ENCODE data around the gene KSR2.

KSR2 gene

GRCh38 chr12:117599849-117600248, 368.9 kb downstream of the KSR2 start:
- no peak for DNase-seq

GRCh38 chr12:117596968-117597367, 371.8 kb downstream of the KSR2 start:
- peak; percentile 17 for DNase-seq

GRCh38 chr12:117595751-117596150, 373.0 kb downstream of the KSR2 start:
- DNase-seq = no peak

GRCh38 chr12:117594481-117594880, 374.3 kb downstream of the KSR2 start:
- no peak for DNase-seq

GRCh38 chr12:117593815-117594400, 374.9 kb downstream of the KSR2 start:
- DNase-seq = no peak

- DNase-seq = no peak
These were observed 376.0 kb downstream of the KSR2 start for GRCh38 chr12:117592588-117593305.

GRCh38 chr12:117590999-117591398, 377.8 kb downstream of the KSR2 start:
- DNase-seq = no peak

GRCh38 chr12:117590386-117590785, 378.4 kb downstream of the KSR2 start:
- DNase-seq = no peak

- DNase-seq = no peak
These were observed 379.8 kb downstream of the KSR2 start for GRCh38 chr12:117589021-117589420.

GRCh38 chr12:117587631-117588287, 381.0 kb downstream of the KSR2 start:
- DNase-seq = peak; percentile 56

- no peak for DNase-seq
These were observed 385.0 kb downstream of the KSR2 start for GRCh38 chr12:117583677-117584225.

GRCh38 chr12:117583092-117583491, 385.7 kb downstream of the KSR2 start:
- no peak for DNase-seq

- no peak for DNase-seq
These were observed 386.5 kb downstream of the KSR2 start for GRCh38 chr12:117582135-117582784.

- no peak for DNase-seq
These were observed 388.1 kb downstream of the KSR2 start for GRCh38 chr12:117580718-117581062.

GRCh38 chr12:117580015-117580717, 388.6 kb downstream of the KSR2 start:
- DNase-seq = no peak

- no peak for DNase-seq
These were observed 391.6 kb downstream of the KSR2 start for GRCh38 chr12:117577122-117577657.

GRCh38 chr12:117576053-117576452, 392.7 kb downstream of the KSR2 start:
- no peak for DNase-seq

- DNase-seq = no peak
These were observed 394.1 kb downstream of the KSR2 start for GRCh38 chr12:117574655-117575054.

- DNase-seq = no peak
These were observed 396.0 kb downstream of the KSR2 start for GRCh38 chr12:117572755-117573154.

GRCh38 chr12:117571321-117571720, 397.5 kb downstream of the KSR2 start:
- no peak for DNase-seq

GRCh38 chr12:117570608-117571007, 398.2 kb downstream of the KSR2 start:
- DNase-seq = no peak

GRCh38 chr12:117567644-117568216, 401.1 kb downstream of the KSR2 start:
- no peak for DNase-seq
